Measurements from ENCODE around the gene TRAPPC10.

Gene TRAPPC10

GRCh38 chr21:44064852-44065403 is 52.8 kb downstream of the TRAPPC10 start:
- TF ChIP-seq CTCF (IDR thresholded peaks at IDR 0.05; ENCODE audit: low read depth, low read length): no peak
- no peak overlapping the region for H3K4me3 ChIP-seq (ENCODE audit: low read depth, low read length)

- no peak overlapping the region for H3K4me3 ChIP-seq (ENCODE audit: low read depth, low read length)
- TF ChIP-seq CTCF (IDR thresholded peaks at IDR 0.05; ENCODE audit: low read depth, low read length): no peak
Measured at GRCh38 chr21:44065428-44065827, 53.3 kb downstream of the TRAPPC10 start.

GRCh38 chr21:44066116-44066515 is 54.0 kb downstream of the TRAPPC10 start:
- TF ChIP-seq CTCF (IDR thresholded peaks at IDR 0.05; ENCODE audit: low read depth, low read length): no peak
- H3K4me3 ChIP-seq (ENCODE audit: low read depth, low read length): no peak overlapping the region

GRCh38 chr21:44067011-44067839 is 55.1 kb downstream of the TRAPPC10 start:
- 0 out of 2 replicates have a peak, but pooled peaks have one; percentile 4 for TF ChIP-seq CTCF (IDR thresholded peaks at IDR 0.05; ENCODE audit: low read depth, low read length)
- H3K4me3 ChIP-seq (ENCODE audit: low read depth, low read length): no peak overlapping the region

- no peak overlapping the region for H3K4me3 ChIP-seq (ENCODE audit: low read depth, low read length)
- no peak for TF ChIP-seq CTCF (IDR thresholded peaks at IDR 0.05; ENCODE audit: low read depth, low read length)
Measured at GRCh38 chr21:44070391-44070790, 58.3 kb downstream of the TRAPPC10 start.

- no peak for TF ChIP-seq CTCF (IDR thresholded peaks at IDR 0.05; ENCODE audit: low read depth, low read length)
- no peak overlapping the region for H3K4me3 ChIP-seq (ENCODE audit: low read depth, low read length)
Measured at GRCh38 chr21:44071359-44072104, 59.4 kb downstream of the TRAPPC10 start.

- TF ChIP-seq CTCF (IDR thresholded peaks at IDR 0.05; ENCODE audit: low read depth, low read length): no peak
- H3K4me3 ChIP-seq (ENCODE audit: low read depth, low read length): no peak overlapping the region
Measured at GRCh38 chr21:44072111-44072510, 60.0 kb downstream of the TRAPPC10 start.

Measured in WI38 (cell line).